CD4-positive, alpha-beta T cell (primary cell): Measurements from ENCODE around the gene BIN2. TPM values are rescaled to one million over a fixed set of nuclear protein-coding genes. Genes with fewer than 3 reads are reported as not detected.

Experiments used
- ATAC-seq: fragments of 200-7000 bp; cut with Tn5 transposase; one replicate; pipeline ENCODE4 v1.10.0; 2022; ENCODE audit warnings: mild to moderate bottlenecking; ENCODE audit not compliant: poor library complexity
- CTCF ChIA-PET: fragments of 350-600 bp; sonication (Branson Sonifier 250); formaldehyde crosslinking; loops from one replicate; lab custom pipeline; 2021; ENCODE audit warnings: antibody characterized with exemption, inconsistent platforms; lab: Charles Lee
- POLR2A ChIA-PET: fragments of 350-600 bp; sonication (Branson Sonifier 250); formaldehyde crosslinking; loops from one replicate; lab custom pipeline; 2021; ENCODE audit warnings: antibody characterized with exemption, inconsistent platforms; lab: Charles Lee
- DNase-seq, 14 experiments: peaks; one replicate each; pipeline ENCODE4 v3.0.0-alpha.2; 2013 to 2020; ENCODE audit warnings: mixed read lengths in 2 of 14
- H3K27ac ChIP-seq, 2 donors: one replicate each; pipeline versions ENCODE4 v1.5.1 to v1.7.0; 2013; ENCODE audit warnings: low read length in 2 of 2, low read depth in 1 of 2, mild to moderate bottlenecking in 1 of 2
- H3K27me3 ChIP-seq, 2 experiments: 1 replicate in 1 of 2; 2 replicates in 1 of 2; pipeline versions ENCODE4 v1.6.1 to v1.7.0; 2013; ENCODE audit warnings: low read length in 2 of 2, control low read depth in 1 of 2, mild to moderate bottlenecking in 1 of 2, moderate library complexity in 1 of 2; ENCODE audit not compliant: insufficient read depth in 2 of 2, control insufficient read depth in 1 of 2
- H3K36me3 ChIP-seq: one replicate; pipeline ENCODE4 v1.6.1; 2013; ENCODE audit warnings: low read length, control low read depth; ENCODE audit not compliant: insufficient read depth
- H3K4me1 ChIP-seq: one replicate; pipeline ENCODE4 v1.6.1; 2013; ENCODE audit warnings: low read length, control low read depth; ENCODE audit not compliant: insufficient read depth
- H3K4me3 ChIP-seq: one replicate; pipeline ENCODE4 v1.5.1; 2013; ENCODE audit warnings: mild to moderate bottlenecking, low read length, moderate library complexity
- H3K9me3 ChIP-seq, 2 experiments: 1 replicate in 1 of 2; 2 replicates in 1 of 2; pipeline versions ENCODE4 v1.6.1 to v1.7.0; 2013; ENCODE audit warnings: low read length in 2 of 2, mild to moderate bottlenecking in 2 of 2, control low read depth in 1 of 2, moderate library complexity in 1 of 2; ENCODE audit not compliant: control insufficient read depth in 1 of 2, insufficient read depth in 1 of 2
- H3K27ac Mint-ChIP-seq: one replicate; pipeline ENCODE4 v1.8.0; 2020; ENCODE audit warnings: mixed read lengths
- H3K27me3 Mint-ChIP-seq: one replicate; pipeline ENCODE4 v1.8.0; 2021; ENCODE audit warnings: mixed read lengths
- H3K36me3 Mint-ChIP-seq: one replicate; pipeline ENCODE4 v1.8.0; 2021; ENCODE audit warnings: low read depth, mixed read lengths
- H3K4me1 Mint-ChIP-seq: one replicate; pipeline ENCODE4 v1.8.0; 2021; ENCODE audit warnings: low read depth, mixed read lengths
- H3K4me3 Mint-ChIP-seq: one replicate; pipeline ENCODE4 v1.8.0; 2020; ENCODE audit warnings: mild to moderate bottlenecking, mixed read lengths
- H3K9me3 Mint-ChIP-seq: one replicate; pipeline ENCODE4 v1.8.0; 2020; ENCODE audit warnings: mixed read lengths
- CTCF ChIP-seq: fragments of 200-600 bp; IDR thresholded peaks from one replicate; pipeline ENCODE4 v1.8.0; 2022; ENCODE audit warnings: antibody characterized with exemption, mild to moderate bottlenecking
- intact Hi-C, 2 experiments: fragments of 100-400 bp; cut with DNase I in 1 of 2; cut with micrococcal nuclease in 1 of 2; formaldehyde crosslinking; loops; one replicate each; pipeline versions ENCODE4 v1.15.1 to v1.9.0; 2023 to 2025; cut with DNase I, micrococcal nuclease
- total RNA-seq, 174 experiments: library from RNA in 2 of 174; stranded (reverse) in 2 of 174; gene quantifications; one replicate each; pipeline ENCODE4 v1.2.3 and lab custom pipeline; 2021 to 2026

Gene BIN2
- total RNA-seq, 2 experiments from 2014 or later, result 127 to 138 TPM

DNA sequence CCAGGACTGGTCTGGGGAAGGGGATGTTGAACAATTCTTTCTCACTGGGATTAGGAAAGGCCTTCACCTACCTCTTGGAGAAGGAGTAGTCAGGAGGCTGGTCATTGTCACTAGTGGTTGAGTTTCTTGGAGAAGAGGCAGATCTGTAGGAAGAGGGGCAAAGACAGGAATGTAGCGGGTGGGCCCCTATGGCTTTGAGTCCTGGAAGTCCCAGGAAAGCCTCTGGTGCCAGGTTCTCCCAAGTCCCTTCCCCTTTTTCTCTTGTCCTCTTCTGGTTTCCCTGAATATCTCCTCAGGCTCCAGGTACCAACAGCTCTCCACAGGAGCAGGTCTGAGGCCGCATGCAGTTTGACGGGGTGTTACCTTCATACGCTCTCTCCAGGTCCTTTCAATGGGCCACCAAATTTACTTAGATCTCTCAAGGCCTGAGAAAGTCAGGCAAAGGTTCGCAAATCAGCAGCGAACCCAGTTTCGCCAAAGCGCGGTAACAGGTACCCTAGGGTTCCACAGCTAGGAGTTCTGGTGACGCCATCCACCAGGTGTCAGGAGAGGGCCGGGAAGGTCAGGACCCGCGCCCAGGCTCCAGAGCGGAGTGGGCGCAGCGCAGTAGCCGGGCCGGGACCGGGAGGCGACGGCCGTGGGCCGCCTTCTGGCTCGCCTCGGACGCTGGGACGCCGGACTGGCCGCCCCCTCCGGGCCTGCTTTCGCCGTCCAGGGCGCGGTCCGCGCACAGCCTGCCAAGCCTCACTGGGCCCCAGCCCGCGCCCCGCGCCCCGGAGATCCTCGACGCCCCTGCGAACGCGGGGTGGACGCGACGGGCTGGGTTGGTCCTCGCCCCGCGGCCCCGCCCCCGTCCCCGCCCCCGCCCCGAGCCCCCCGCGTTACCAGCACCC lies 54.6 kb downstream of the BIN2 start:
- H3K4me1 ChIP-seq, result peaks cover 21% of the 10 kb centered on the region
- intact Hi-C loops, result loop anchor here (1.0 to 10.0 kb wide), 6 partner anchors 55 to 263 kb away; partner anchors contain the start of genes LETMD1 (in 1 of the 2) and POU6F1 (in 1 of the 2)

GRCh38 chr12:51265024-51265423 lies 59.0 kb downstream of the BIN2 start:
- CTCF ChIA-PET, result no interaction called here
- H3K27ac ChIP-seq, result no peak overlapping the region

More for the DNA sequence above, 54.6 kb downstream of the BIN2 start:
- Mint-ChIP-seq H3K4me3 (peak overlapping the region; percentile 90), H3K36me3 (peaks cover 5% of the 10 kb centered on the region), H3K27me3 (no peaks in the 10 kb centered on the region), H3K27ac (peak overlapping the region; percentile 71), H3K4me1 (peaks cover 38% of the 10 kb centered on the region), H3K9me3 (no peaks in the 10 kb centered on the region)
- peak; percentile 66 for TF ChIP-seq CTCF
- H3K4me3 ChIP-seq, result peak overlapping the region; percentile 72
- ATAC-seq (peak; percentile 75), DNase-seq (peak; percentile 42 to 81 (median 62))
- no peaks in the 10 kb centered on the region for H3K27me3 ChIP-seq
- no peaks in the 10 kb centered on the region for H3K36me3 ChIP-seq
- H3K9me3 ChIP-seq, result no peaks in the 10 kb centered on the region
- H3K27ac ChIP-seq, result peak overlapping the region in 1 of 2 donors; percentile 36
- ChIA-PET POLR2A (interaction anchor here (0.6 to 2.7 kb wide), 10 partner anchors 11 to 551 kb away, joined by 3 to 48 read pairs (median 4); partner anchors contain the start of genes BIN2, DAZAP2 and POU6F1), CTCF (interaction anchor here (0.6 to 3.3 kb wide), 10 partner anchors 17 to 102 kb away, joined by 3 to 57 read pairs (median 4); no protein-coding TSS in a partner anchor)

More at GRCh38 chr12:51265024-51265423, 59.0 kb downstream of the BIN2 start:
- Mint-ChIP-seq H3K4me3 (peak overlapping the region; percentile 27), H3K9me3 (no peaks in the 10 kb centered on the region), H3K36me3 (no peaks in the 10 kb centered on the region), H3K27me3 (no peaks in the 10 kb centered on the region), H3K4me1 (peaks cover 39% of the 10 kb centered on the region), H3K27ac (peak overlapping the region; percentile 4)
- POLR2A ChIA-PET, result no interaction called here
- Histone ChIP-seq H3K36me3 (no peaks in the 10 kb centered on the region), H3K4me1 (peaks cover 9% of the 10 kb centered on the region), H3K27me3 (no peaks in the 10 kb centered on the region), H3K9me3 (no peaks in the 10 kb centered on the region), H3K4me3 (no peak overlapping the region)
- intact Hi-C loops, result loop anchor here (5.0 to 10.0 kb wide), 3 partner anchors 50 to 267 kb away; partner anchors contain the start of genes LETMD1 (in 1 of the 2) and POU6F1 (in 1 of the 2)
- ATAC-seq (peak; percentile 24), DNase-seq (peak in 3 of 14 experiments; percentile 32 to 80 (median 43))
- no peak for TF ChIP-seq CTCF
